GM23338 (cell line): ENCODE measurements around the gene MOCOS. TPM values are rescaled to one million over a fixed set of nuclear protein-coding genes. Genes with fewer than 3 reads are reported as not detected.

Experiments used
- ATAC-seq: fragments of 200-7000 bp; cut with Tn5 transposase; 3 replicates; pipeline ENCODE4 v1.9.1; 2020
- DNase-seq: peaks from one replicate; pipeline ENCODE4 v3.0.0-alpha.2; 2015; ENCODE audit warnings: low spot score
- H2AFZ ChIP-seq: fragments of 200-600 bp; sonication (generic); 2 replicates; pipeline ENCODE4 v1.8.0; 2016; ENCODE audit warnings: antibody characterized with exemption, mild to moderate bottlenecking, moderate library complexity
- H3F3A ChIP-seq: fragments of 200-600 bp; sonication (generic); replicated peaks from 2 replicates; pipeline ENCODE4 v1.8.0; 2017; ENCODE audit warnings: antibody characterized with exemption, mixed run types, low read depth
- H3K27ac ChIP-seq: fragments of 200-600 bp; sonication (generic); 2 replicates; pipeline ENCODE4 v1.6.1; 2016; ENCODE audit warnings: low read depth
- H3K27me3 ChIP-seq: fragments of 200-600 bp; sonication (generic); 2 replicates; pipeline ENCODE4 v1.8.0; 2016; ENCODE audit warnings: mild to moderate bottlenecking, mixed run types, moderate library complexity; ENCODE audit not compliant: insufficient read depth
- H3K36me3 ChIP-seq: fragments of 200-600 bp; sonication (generic); 2 replicates; pipeline ENCODE4 v1.8.0; 2016; ENCODE audit warnings: mild to moderate bottlenecking; ENCODE audit not compliant: insufficient read depth
- H3K4me1 ChIP-seq: fragments of 200-600 bp; sonication (generic); 2 replicates; pipeline ENCODE4 v1.8.0; 2016; ENCODE audit warnings: mild to moderate bottlenecking, moderate library complexity; ENCODE audit not compliant: insufficient read depth
- H3K4me2 ChIP-seq: fragments of 200-600 bp; sonication (generic); 2 replicates; pipeline ENCODE4 v1.7.1; 2017; ENCODE audit warnings: mixed run types
- H3K4me3 ChIP-seq: fragments of 200-600 bp; sonication (generic); 2 replicates; pipeline ENCODE4 v1.6.1; 2016; ENCODE audit warnings: mixed run types
- H3K79me2 ChIP-seq: fragments of 200-600 bp; sonication (generic); replicated peaks from 2 replicates; pipeline ENCODE4 v1.8.0; 2017; ENCODE audit warnings: mild to moderate bottlenecking; ENCODE audit not compliant: insufficient read depth
- H3K9me2 ChIP-seq: fragments of 200-600 bp; sonication (generic); 2 replicates; pipeline ENCODE4 v1.8.0; 2017; ENCODE audit not compliant: insufficient read depth
- H4K20me1 ChIP-seq: fragments of 200-600 bp; sonication (generic); replicated peaks from 2 replicates; pipeline ENCODE4 v1.8.0; 2017; ENCODE audit warnings: mild to moderate bottlenecking; ENCODE audit not compliant: insufficient read depth
- H3K27ac Mint-ChIP-seq: 2 replicates; pipeline ENCODE4 v1.8.0; 2020; ENCODE audit warnings: inconsistent platforms, mild to moderate bottlenecking, moderate library complexity, mixed read lengths
- H3K27me3 Mint-ChIP-seq: 3 replicates; pipeline ENCODE4 v1.8.0; 2022; ENCODE audit warnings: low read depth, mild to moderate bottlenecking, moderate library complexity, mixed read lengths, inconsistent platforms; ENCODE audit not compliant: insufficient read depth, poor library complexity
- H3K36me3 Mint-ChIP-seq: 3 replicates; pipeline ENCODE4 v1.8.0; 2021; ENCODE audit warnings: low read depth, mild to moderate bottlenecking, inconsistent platforms, moderate library complexity, mixed read lengths
- H3K4me1 Mint-ChIP-seq: 3 replicates; pipeline ENCODE4 v1.8.0; 2020; ENCODE audit warnings: mild to moderate bottlenecking, inconsistent platforms, mixed read lengths
- H3K4me3 Mint-ChIP-seq: 3 replicates; pipeline ENCODE4 v1.8.0; 2021; ENCODE audit warnings: moderate library complexity, mild to moderate bottlenecking, inconsistent platforms, mixed read lengths
- H3K9me3 Mint-ChIP-seq: 3 replicates; pipeline ENCODE4 v1.8.0; 2020; ENCODE audit warnings: moderate library complexity, mild to moderate bottlenecking, inconsistent platforms, mixed read lengths
- CREB1 ChIP-seq: fragments of 250-450 bp; sonication (Bioruptor Pico); IDR thresholded peaks from 2 replicates; pipeline ENCODE4 v1.5.0; 2020; ENCODE audit warnings: low read depth, mild to moderate bottlenecking, moderate library complexity
- EZH2 ChIP-seq: fragments of 200-600 bp; sonication (generic); IDR thresholded peaks from one replicate; pipeline ENCODE4 v1.8.0; 2017; ENCODE audit warnings: antibody characterized with exemption, mild to moderate bottlenecking, low read depth; ENCODE audit not compliant: unreplicated experiment
- NANOG ChIP-seq: IDR thresholded peaks from 2 replicates; pipeline ENCODE4 v1.6.1; 2016; ENCODE audit warnings: antibody characterized with exemption, borderline replicate concordance
- STAT1 ChIP-seq: IDR thresholded peaks from one replicate; pipeline ENCODE4 v1.6.1; 2016; ENCODE audit warnings: antibody characterized with exemption; ENCODE audit not compliant: unreplicated experiment
- ZNF114 ChIP-seq: fragments of 250-450 bp; sonication (Bioruptor Pico); IDR thresholded peaks from 2 replicates; pipeline ENCODE4 v1.5.0; 2020; ENCODE audit warnings: mild to moderate bottlenecking, moderate library complexity
- ZNF331 ChIP-seq: fragments of 250-450 bp; sonication (Bioruptor Pico); IDR thresholded peaks from 2 replicates; pipeline ENCODE4 v1.5.0; 2020; ENCODE audit warnings: low read depth, mild to moderate bottlenecking, moderate library complexity
- polyA plus RNA-seq: library from polyadenylated mRNA; unstranded; fragments of >200 nt; fragmentation: Nextera tagmentation; extraction: Ambion mirVana; gene quantifications from 2 replicates; pipeline ENCODE4 v1.2.1, GENCODE V29; 2016
- total RNA-seq: library from RNA; depleted of rRNA; stranded (reverse); fragments of >200 nt; shearing (Covaris generic); gene quantifications from 2 replicates; pipeline ENCODE4 v1.2.3, GENCODE V29; 2014
- TF ChIP-seq, protein P1 (sequence below): IDR thresholded peaks from one replicate; pipeline ENCODE4 v1.6.1; 2018; ENCODE audit warnings: antibody characterized with exemption; ENCODE audit not compliant: unreplicated experiment
- TF ChIP-seq, protein P2 (sequence below): IDR thresholded peaks from 2 replicates; pipeline ENCODE4 v1.6.1; 2016; ENCODE audit warnings: antibody characterized with exemption
- TF ChIP-seq, protein P3 (sequence below): fragments of 250-450 bp; sonication (Bioruptor Pico); IDR thresholded peaks from 2 replicates; pipeline ENCODE4 v1.5.0; 2020; ENCODE audit warnings: mild to moderate bottlenecking, moderate library complexity

Gene MOCOS
- total and polyA plus RNA-seq, 2 experiments from 2014 or later, result 3.9 to 7.2 TPM

DNA sequence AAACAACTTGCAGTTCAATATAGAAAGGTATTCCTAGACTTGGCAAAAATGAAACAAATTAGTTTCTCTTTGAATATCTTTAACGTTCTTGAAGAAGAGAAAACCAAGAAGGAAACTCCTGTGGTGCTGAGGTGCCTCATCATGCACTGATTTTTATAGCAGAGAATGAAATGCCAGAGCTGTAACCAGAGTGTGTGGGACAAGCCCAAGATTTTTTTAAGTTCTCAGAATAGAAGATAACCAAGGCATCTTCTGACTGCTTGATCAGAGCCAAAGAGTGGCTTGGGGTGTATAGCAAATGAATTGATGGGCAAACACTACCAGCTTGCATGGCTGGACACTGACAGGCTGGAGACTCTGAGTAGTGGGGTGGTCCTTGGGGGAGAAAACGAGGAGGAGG is 118.1 kb downstream of the MOCOS start (continued):
- TF ChIP-seq, protein P1, sequence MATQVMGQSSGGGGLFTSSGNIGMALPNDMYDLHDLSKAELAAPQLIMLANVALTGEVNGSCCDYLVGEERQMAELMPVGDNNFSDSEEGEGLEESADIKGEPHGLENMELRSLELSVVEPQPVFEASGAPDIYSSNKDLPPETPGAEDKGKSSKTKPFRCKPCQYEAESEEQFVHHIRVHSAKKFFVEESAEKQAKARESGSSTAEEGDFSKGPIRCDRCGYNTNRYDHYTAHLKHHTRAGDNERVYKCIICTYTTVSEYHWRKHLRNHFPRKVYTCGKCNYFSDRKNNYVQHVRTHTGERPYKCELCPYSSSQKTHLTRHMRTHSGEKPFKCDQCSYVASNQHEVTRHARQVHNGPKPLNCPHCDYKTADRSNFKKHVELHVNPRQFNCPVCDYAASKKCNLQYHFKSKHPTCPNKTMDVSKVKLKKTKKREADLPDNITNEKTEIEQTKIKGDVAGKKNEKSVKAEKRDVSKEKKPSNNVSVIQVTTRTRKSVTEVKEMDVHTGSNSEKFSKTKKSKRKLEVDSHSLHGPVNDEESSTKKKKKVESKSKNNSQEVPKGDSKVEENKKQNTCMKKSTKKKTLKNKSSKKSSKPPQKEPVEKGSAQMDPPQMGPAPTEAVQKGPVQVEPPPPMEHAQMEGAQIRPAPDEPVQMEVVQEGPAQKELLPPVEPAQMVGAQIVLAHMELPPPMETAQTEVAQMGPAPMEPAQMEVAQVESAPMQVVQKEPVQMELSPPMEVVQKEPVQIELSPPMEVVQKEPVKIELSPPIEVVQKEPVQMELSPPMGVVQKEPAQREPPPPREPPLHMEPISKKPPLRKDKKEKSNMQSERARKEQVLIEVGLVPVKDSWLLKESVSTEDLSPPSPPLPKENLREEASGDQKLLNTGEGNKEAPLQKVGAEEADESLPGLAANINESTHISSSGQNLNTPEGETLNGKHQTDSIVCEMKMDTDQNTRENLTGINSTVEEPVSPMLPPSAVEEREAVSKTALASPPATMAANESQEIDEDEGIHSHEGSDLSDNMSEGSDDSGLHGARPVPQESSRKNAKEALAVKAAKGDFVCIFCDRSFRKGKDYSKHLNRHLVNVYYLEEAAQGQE, result no peak
- no peak for TF ChIP-seq ZNF331 (CRISPR knock-in tag)

DNA sequence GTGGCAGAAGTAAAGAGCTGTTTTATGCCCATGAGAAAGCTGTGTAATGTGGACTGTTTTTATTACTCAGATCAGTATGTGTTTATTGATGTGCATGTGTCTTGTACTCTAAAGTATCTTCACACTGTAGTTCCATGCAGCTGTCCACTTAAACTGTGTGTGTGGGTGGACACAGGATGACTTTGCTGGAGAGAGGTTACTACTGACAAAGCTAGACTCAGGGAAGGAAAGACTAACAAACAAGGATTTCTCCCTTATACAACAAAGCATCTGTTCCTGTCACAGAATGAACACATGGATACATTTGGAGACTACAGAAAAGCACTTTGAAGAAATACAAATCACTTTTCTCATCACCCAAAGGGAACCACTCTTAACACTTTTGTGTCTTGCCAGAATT is 120.2 kb downstream of the MOCOS start:
- Histone ChIP-seq H3K4me1 (peaks cover 12% of the 10 kb centered on the region; the same call in 1 of the 2 replicates), H3K27ac (no peak overlapping the region), H2AFZ (no peak overlapping the region), H3K4me3 (no peak overlapping the region), H3F3A (no peaks in the 10 kb centered on the region), H4K20me1 (peaks cover 5% of the 10 kb centered on the region; the same call in 1 of the 2 replicates), H3K36me3 (no peaks in the 10 kb centered on the region), H3K27me3 (no peaks in the 10 kb centered on the region), H3K4me2 (no peak overlapping the region), H3K9me2 (0 out of 2 replicates have a peak, but pooled peaks cover 5% of the 10 kb centered on the region), H3K79me2 (0 out of 2 replicates have a peak, but pooled peaks cover 2% of the 10 kb centered on the region)
- ATAC-seq (no peak), DNase-seq (no peak)
- Mint-ChIP-seq H3K4me3 (no peak overlapping the region), H3K27ac (no peak overlapping the region), H3K9me3 (no peaks in the 10 kb centered on the region), H3K36me3 (no peaks in the 10 kb centered on the region), H3K4me1 (peaks cover 43% of the 10 kb centered on the region), H3K27me3 (peaks cover 4% of the 10 kb centered on the region)
- TF ChIP-seq STAT1 (no peak), ZNF114 (CRISPR knock-in tag) (no peak), EZH2 (no peak), NANOG (no peak), ZNF331 (CRISPR knock-in tag) (no peak), CREB1 (CRISPR knock-in tag) (no peak)
- TF ChIP-seq, protein P2, sequence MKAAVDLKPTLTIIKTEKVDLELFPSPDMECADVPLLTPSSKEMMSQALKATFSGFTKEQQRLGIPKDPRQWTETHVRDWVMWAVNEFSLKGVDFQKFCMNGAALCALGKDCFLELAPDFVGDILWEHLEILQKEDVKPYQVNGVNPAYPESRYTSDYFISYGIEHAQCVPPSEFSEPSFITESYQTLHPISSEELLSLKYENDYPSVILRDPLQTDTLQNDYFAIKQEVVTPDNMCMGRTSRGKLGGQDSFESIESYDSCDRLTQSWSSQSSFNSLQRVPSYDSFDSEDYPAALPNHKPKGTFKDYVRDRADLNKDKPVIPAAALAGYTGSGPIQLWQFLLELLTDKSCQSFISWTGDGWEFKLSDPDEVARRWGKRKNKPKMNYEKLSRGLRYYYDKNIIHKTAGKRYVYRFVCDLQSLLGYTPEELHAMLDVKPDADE, result no peak
- TF ChIP-seq, protein P1, result no peak
- TF ChIP-seq, protein P3, sequence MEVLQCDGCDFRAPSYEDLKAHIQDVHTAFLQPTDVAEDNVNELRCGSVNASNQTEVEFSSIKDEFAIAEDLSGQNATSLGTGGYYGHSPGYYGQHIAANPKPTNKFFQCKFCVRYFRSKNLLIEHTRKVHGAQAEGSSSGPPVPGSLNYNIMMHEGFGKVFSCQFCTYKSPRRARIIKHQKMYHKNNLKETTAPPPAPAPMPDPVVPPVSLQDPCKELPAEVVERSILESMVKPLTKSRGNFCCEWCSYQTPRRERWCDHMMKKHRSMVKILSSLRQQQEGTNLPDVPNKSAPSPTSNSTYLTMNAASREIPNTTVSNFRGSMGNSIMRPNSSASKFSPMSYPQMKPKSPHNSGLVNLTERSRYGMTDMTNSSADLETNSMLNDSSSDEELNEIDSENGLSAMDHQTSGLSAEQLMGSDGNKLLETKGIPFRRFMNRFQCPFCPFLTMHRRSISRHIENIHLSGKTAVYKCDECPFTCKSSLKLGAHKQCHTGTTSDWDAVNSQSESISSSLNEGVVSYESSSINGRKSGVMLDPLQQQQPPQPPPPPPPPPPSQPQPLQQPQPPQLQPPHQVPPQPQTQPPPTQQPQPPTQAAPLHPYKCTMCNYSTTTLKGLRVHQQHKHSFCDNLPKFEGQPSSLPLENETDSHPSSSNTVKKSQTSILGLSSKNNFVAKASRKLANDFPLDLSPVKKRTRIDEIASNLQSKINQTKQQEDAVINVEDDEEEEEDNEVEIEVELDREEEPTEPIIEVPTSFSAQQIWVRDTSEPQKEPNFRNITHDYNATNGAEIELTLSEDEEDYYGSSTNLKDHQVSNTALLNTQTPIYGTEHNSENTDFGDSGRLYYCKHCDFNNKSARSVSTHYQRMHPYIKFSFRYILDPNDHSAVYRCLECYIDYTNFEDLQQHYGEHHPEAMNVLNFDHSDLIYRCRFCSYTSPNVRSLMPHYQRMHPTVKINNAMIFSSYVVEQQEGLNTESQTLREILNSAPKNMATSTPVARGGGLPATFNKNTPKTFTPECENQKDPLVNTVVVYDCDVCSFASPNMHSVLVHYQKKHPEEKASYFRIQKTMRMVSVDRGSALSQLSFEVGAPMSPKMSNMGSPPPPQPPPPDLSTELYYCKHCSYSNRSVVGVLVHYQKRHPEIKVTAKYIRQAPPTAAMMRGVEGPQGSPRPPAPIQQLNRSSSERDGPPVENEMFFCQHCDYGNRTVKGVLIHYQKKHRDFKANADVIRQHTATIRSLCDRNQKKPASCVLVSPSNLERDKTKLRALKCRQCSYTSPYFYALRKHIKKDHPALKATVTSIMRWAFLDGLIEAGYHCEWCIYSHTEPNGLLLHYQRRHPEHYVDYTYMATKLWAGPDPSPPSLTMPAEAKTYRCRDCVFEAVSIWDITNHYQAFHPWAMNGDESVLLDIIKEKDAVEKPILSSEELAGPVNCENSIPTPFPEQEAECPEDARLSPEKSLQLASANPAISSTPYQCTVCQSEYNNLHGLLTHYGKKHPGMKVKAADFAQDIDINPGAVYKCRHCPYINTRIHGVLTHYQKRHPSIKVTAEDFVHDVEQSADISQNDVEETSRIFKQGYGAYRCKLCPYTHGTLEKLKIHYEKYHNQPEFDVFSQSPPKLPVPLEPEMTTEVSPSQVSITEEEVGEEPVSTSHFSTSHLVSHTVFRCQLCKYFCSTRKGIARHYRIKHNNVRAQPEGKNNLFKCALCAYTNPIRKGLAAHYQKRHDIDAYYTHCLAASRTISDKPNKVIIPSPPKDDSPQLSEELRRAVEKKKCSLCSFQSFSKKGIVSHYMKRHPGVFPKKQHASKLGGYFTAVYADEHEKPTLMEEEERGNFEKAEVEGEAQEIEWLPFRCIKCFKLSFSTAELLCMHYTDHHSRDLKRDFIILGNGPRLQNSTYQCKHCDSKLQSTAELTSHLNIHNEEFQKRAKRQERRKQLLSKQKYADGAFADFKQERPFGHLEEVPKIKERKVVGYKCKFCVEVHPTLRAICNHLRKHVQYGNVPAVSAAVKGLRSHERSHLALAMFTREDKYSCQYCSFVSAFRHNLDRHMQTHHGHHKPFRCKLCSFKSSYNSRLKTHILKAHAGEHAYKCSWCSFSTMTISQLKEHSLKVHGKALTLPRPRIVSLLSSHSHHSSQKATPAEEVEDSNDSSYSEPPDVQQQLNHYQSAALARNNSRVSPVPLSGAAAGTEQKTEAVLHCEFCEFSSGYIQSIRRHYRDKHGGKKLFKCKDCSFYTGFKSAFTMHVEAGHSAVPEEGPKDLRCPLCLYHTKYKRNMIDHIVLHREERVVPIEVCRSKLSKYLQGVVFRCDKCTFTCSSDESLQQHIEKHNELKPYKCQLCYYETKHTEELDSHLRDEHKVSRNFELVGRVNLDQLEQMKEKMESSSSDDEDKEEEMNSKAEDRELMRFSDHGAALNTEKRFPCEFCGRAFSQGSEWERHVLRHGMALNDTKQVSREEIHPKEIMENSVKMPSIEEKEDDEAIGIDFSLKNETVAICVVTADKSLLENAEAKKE (CRISPR knock-in tag), result no peak
